CD4-positive, alpha-beta T cell (primary cell): Measurements from ENCODE around the gene GAL. TPM values are rescaled to one million over a fixed set of nuclear protein-coding genes. Genes with fewer than 3 reads are reported as not detected.
"Not testable (repeated sequence)": the region's sequence is repeated elsewhere in the genome, so short reads cannot be mapped to it uniquely, and the experiment has no call there.

ENCODE experiments used
- ATAC-seq: fragments of 200-7000 bp; cut with Tn5 transposase; one replicate; pipeline ENCODE4 v1.10.0; 2022; ENCODE audit warnings: mild to moderate bottlenecking; ENCODE audit not compliant: poor library complexity
- CTCF ChIA-PET: fragments of 350-600 bp; sonication (Branson Sonifier 250); formaldehyde crosslinking; loops from one replicate; lab custom pipeline; 2021; ENCODE audit warnings: antibody characterized with exemption, inconsistent platforms; lab: Charles Lee
- POLR2A ChIA-PET: fragments of 350-600 bp; sonication (Branson Sonifier 250); formaldehyde crosslinking; loops from one replicate; lab custom pipeline; 2021; ENCODE audit warnings: antibody characterized with exemption, inconsistent platforms; lab: Charles Lee
- DNase-seq, 14 experiments: peaks; one replicate each; pipeline ENCODE4 v3.0.0-alpha.2; 2013 to 2020; ENCODE audit warnings: mixed read lengths in 2 of 14
- H3K27ac ChIP-seq, 2 donors: one replicate each; pipeline versions ENCODE4 v1.5.1 to v1.7.0; 2013; ENCODE audit warnings: low read length in 2 of 2, low read depth in 1 of 2, mild to moderate bottlenecking in 1 of 2
- H3K27me3 ChIP-seq, 2 experiments: 1 replicate in 1 of 2; 2 replicates in 1 of 2; pipeline versions ENCODE4 v1.6.1 to v1.7.0; 2013; ENCODE audit warnings: low read length in 2 of 2, control low read depth in 1 of 2, mild to moderate bottlenecking in 1 of 2, moderate library complexity in 1 of 2; ENCODE audit not compliant: insufficient read depth in 2 of 2, control insufficient read depth in 1 of 2
- H3K36me3 ChIP-seq: one replicate; pipeline ENCODE4 v1.6.1; 2013; ENCODE audit warnings: low read length, control low read depth; ENCODE audit not compliant: insufficient read depth
- H3K4me1 ChIP-seq: one replicate; pipeline ENCODE4 v1.6.1; 2013; ENCODE audit warnings: low read length, control low read depth; ENCODE audit not compliant: insufficient read depth
- H3K4me3 ChIP-seq: one replicate; pipeline ENCODE4 v1.5.1; 2013; ENCODE audit warnings: mild to moderate bottlenecking, low read length, moderate library complexity
- H3K9me3 ChIP-seq, 2 experiments: 1 replicate in 1 of 2; 2 replicates in 1 of 2; pipeline versions ENCODE4 v1.6.1 to v1.7.0; 2013; ENCODE audit warnings: low read length in 2 of 2, mild to moderate bottlenecking in 2 of 2, control low read depth in 1 of 2, moderate library complexity in 1 of 2; ENCODE audit not compliant: control insufficient read depth in 1 of 2, insufficient read depth in 1 of 2
- H3K27ac Mint-ChIP-seq: one replicate; pipeline ENCODE4 v1.8.0; 2020; ENCODE audit warnings: mixed read lengths
- H3K27me3 Mint-ChIP-seq: one replicate; pipeline ENCODE4 v1.8.0; 2021; ENCODE audit warnings: mixed read lengths
- H3K36me3 Mint-ChIP-seq: one replicate; pipeline ENCODE4 v1.8.0; 2021; ENCODE audit warnings: low read depth, mixed read lengths
- H3K4me1 Mint-ChIP-seq: one replicate; pipeline ENCODE4 v1.8.0; 2021; ENCODE audit warnings: low read depth, mixed read lengths
- H3K4me3 Mint-ChIP-seq: one replicate; pipeline ENCODE4 v1.8.0; 2020; ENCODE audit warnings: mild to moderate bottlenecking, mixed read lengths
- H3K9me3 Mint-ChIP-seq: one replicate; pipeline ENCODE4 v1.8.0; 2020; ENCODE audit warnings: mixed read lengths
- CTCF ChIP-seq: fragments of 200-600 bp; IDR thresholded peaks from one replicate; pipeline ENCODE4 v1.8.0; 2022; ENCODE audit warnings: antibody characterized with exemption, mild to moderate bottlenecking
- intact Hi-C, 2 experiments: fragments of 100-400 bp; cut with DNase I in 1 of 2; cut with micrococcal nuclease in 1 of 2; formaldehyde crosslinking; loops; one replicate each; pipeline versions ENCODE4 v1.15.1 to v1.9.0; 2023 to 2025; cut with DNase I, micrococcal nuclease
- polyA plus RNA-seq, 2 donors: library from polyadenylated mRNA; unstranded; fragments of 120-200 nt; gene quantifications; one replicate each; pipeline ENCODE4 v1.2.1, GENCODE V29; 2013
- total RNA-seq, 174 experiments: library from RNA in 2 of 174; stranded (reverse) in 2 of 174; gene quantifications; one replicate each; pipeline ENCODE4 v1.2.3 and lab custom pipeline; 2021 to 2026

Gene GAL
- total RNA-seq (not detected), total RNA-seq (lab: John Stamatoyannopoulos, UW) (0 to 3.3 (median 0) reads per million in 172 experiments)
- polyA plus RNA-seq (2013, experiment 1 of 2) = not detected
- not detected for polyA plus RNA-seq (2013, experiment 2 of 2)

DNA sequence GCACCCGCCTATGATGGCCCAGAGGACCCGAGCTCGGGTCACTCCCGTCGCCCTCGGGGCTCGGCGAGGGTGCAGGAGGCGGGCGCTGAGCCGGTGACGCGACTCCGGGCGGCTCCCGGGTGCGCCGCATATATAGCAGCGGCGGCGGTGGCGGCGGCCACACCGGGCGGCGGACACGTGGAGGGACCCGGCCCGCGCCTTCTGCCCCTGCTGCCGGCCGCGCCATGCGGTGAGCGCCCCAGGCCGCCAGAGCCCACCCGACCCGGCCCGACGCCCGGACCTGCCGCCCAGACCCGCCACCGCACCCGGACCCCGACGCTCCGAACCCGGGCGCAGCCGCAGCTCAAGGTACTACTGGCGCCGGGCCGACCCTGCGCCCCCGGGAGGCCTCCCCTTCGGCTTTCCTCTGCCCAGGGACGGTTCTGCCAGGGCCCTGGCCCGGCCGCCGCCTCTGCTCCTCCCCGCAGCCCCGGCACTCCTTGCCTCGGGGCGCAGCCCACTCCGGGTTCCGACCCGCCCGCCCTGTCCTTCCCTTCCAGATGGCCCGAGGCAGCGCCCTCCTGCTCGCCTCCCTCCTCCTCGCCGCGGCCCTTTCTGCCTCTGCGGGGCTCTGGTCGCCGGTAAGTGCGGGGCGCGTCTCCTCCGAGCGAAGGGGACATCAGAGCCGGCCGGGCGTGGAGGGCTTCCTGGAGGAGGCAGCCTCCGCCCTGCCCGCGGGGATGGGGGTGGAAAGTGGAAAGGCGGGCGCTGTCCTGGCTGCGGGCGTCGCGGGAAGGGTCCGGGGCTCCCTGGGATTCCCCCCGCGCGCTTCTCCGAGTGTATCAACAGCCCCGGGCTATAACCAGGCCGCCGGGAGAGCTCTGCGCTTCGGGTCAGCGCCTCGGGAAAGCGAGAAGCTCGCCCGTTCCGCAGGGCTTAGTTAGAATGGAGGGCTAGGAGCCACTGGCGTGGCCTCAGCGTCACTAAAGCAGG is at the start of gene GAL:
TSS of gene GAL (plus strand) at position 160 of the 972 bp plus-strand sequence. CDS start at position 540, 380 bp downstream.
- ChIA-PET POLR2A (no interaction called here), CTCF (no interaction called here)
- DNase-seq (peak in 1 of 14 experiments; percentile 16), ATAC-seq (no peak)
- Histone ChIP-seq H3K4me1 (peaks cover 16% of the 10 kb centered on the region), H3K27ac (no peak within 1 kb of the TSS), H3K27me3 (peaks cover 36 to 37% of the 10 kb centered on the region in 2 experiments), H3K36me3 (no peaks in the 10 kb centered on the region), H3K4me3 (peak within 1 kb of the TSS; percentile 7), H3K9me3 (peaks cover 0 to 22% of the 10 kb centered on the region in 2 experiments)
- Mint-ChIP-seq H3K4me1 (peaks cover 18% of the 10 kb centered on the region), H3K27me3 (peaks cover 54% of the 10 kb centered on the region), H3K36me3 (no peaks in the 10 kb centered on the region), H3K4me3 (peak within 1 kb of the TSS; percentile 7), H3K27ac (no peak within 1 kb of the TSS), H3K9me3 (no peaks in the 10 kb centered on the region)
- intact Hi-C loops = no loop called here
- TF ChIP-seq CTCF = no peak

GRCh38 chr11:68634606-68635005 is 49.7 kb upstream of the GAL start:
- H3K36me3 ChIP-seq, H3K9me3 Mint-ChIP-seq, H3K27me3 ChIP-seq, POLR2A ChIA-PET, H3K36me3 Mint-ChIP-seq, H3K4me1 Mint-ChIP-seq, H3K4me1 ChIP-seq, H3K27ac Mint-ChIP-seq, H3K9me3 ChIP-seq, CTCF ChIA-PET, DNase-seq, ATAC-seq, H3K27ac ChIP-seq, H3K4me3 Mint-ChIP-seq, H3K4me3 ChIP-seq, H3K27me3 Mint-ChIP-seq: not testable (repeated sequence)
- intact Hi-C loops = loop anchor here in 1 of 2 experiments (5.0 kb wide), 1 partner anchor 163 kb away; no protein-coding TSS in a partner anchor

DNA sequence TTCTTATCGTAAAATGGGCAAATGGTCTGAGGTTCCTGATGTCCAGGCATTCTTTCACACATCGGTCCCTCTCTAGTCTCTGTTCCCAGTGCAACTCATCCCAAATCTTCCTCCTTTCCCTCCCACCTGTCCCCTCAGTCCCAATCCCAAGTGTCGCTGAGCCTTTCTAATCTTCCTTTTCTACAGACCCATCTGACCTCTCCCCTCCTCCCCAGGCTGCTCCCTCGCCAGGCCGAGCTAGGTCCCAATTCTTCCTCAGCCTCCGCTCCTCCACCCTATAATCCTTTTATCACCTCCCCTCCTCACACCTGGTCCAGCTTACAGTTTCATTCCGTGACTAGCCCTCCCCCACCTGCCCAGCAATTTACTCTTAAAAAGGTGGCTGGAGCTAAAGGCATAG is 49.2 kb upstream of the GAL start:
- H3K27me3 Mint-ChIP-seq, H3K4me3 Mint-ChIP-seq, H3K4me1 ChIP-seq, ATAC-seq, H3K27ac ChIP-seq, intact Hi-C loops, H3K9me3 Mint-ChIP-seq, H3K36me3 Mint-ChIP-seq, POLR2A ChIA-PET, H3K27me3 ChIP-seq, H3K4me3 ChIP-seq, H3K27ac Mint-ChIP-seq, DNase-seq, CTCF ChIA-PET, H3K36me3 ChIP-seq, H3K9me3 ChIP-seq, H3K4me1 Mint-ChIP-seq: not testable (repeated sequence)

GRCh38 chr11:68635883-68636282 is 48.5 kb upstream of the GAL start:
- H3K4me1 Mint-ChIP-seq, H3K9me3 ChIP-seq, H3K27me3 ChIP-seq, H3K27ac ChIP-seq, ATAC-seq, H3K27ac Mint-ChIP-seq, H3K36me3 Mint-ChIP-seq, H3K9me3 Mint-ChIP-seq, H3K4me3 ChIP-seq, CTCF ChIA-PET, POLR2A ChIA-PET, H3K4me3 Mint-ChIP-seq, H3K36me3 ChIP-seq, H3K27me3 Mint-ChIP-seq, DNase-seq, H3K4me1 ChIP-seq, intact Hi-C loops: not testable (repeated sequence)

DNA sequence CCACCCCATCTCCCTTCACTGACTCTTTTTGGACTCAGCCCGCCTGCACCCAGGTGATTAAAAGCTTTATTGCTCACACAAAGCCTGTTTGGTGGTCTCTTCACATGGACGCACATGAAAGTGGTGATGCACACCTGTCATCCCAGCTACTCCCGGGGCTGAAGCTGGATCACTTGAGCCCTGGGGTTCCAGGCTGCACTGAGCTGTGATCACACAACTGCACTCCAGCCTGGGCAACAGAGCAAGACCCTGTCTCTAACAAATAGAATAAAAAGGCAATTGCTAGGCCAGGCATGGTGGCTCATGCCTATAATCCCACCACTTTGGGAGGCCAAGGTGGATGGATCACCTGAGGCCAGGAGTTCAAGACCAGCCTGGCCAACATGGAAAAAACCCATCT is 45.0 kb upstream of the GAL start:
- H3K9me3 Mint-ChIP-seq, H3K36me3 Mint-ChIP-seq, H3K36me3 ChIP-seq, H3K4me3 ChIP-seq, H3K27ac ChIP-seq, H3K4me1 ChIP-seq, H3K27me3 ChIP-seq, ATAC-seq, H3K27ac Mint-ChIP-seq, H3K4me1 Mint-ChIP-seq, DNase-seq, H3K9me3 ChIP-seq, intact Hi-C loops, H3K4me3 Mint-ChIP-seq, POLR2A ChIA-PET, H3K27me3 Mint-ChIP-seq, CTCF ChIA-PET: not testable (repeated sequence)
